Measurements from ENCODE around the gene FKBP2.

The FKBP2 gene

DNA sequence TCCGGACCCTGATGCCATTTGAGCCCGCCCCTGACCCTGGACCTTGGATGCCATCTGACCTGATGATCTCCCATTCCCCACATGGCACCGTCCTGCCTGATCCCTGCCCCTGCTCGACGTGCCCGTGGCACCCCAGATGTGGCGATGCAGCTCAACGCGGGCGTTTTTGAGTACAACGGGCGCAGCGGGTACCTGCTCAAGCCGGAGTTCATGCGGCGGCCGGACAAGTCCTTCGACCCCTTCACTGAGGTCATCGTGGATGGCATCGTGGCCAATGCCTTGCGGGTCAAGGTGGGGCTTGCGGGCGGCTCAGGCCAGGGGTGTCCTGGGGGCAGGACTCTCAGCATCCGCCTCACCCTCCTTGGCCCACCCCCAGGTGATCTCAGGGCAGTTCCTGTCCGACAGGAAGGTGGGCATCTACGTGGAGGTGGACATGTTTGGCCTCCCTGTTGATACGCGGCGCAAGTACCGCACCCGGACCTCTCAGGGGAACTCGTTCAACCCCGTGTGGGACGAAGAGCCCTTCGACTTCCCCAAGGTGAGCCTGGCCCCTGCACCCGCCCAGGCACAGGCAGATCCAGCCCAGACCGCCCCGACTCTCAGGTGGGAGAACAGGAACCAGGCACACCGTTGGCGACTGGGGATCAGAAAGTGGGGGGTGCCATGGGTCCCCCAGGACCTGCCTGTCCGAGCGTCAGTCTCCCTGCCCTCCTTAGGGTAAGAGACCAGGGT is 21.5 kb downstream of the FKBP2 start:
- DNase-seq (ENCODE audit: low read depth in 1 of 2, low spot score in 1 of 2), result no peak

GRCh38 chr11:64263021-64263946 is 22.4 kb downstream of the FKBP2 start:
- DNase-seq (ENCODE audit: low read depth in 1 of 2, low spot score in 1 of 2), result no peak

DNA sequence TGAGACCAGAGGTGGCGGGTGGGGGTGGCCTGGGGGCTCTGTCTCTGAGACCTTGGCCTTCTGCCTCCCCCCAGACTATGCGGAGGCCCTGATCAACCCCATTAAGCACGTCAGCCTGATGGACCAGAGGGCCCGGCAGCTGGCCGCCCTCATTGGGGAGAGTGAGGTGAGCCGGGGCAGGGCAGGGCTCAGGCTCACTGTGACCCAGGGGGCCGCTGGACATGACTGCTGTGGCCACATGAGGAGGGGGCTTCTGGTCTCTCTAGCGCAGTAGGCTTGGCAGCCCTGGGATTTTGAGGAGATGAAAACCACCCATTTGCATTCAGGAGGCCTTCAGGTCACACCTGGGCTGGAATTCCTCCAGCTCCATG is 23.0 kb downstream of the FKBP2 start:
- no peak for DNase-seq (ENCODE audit: low read depth in 1 of 2, low spot score in 1 of 2)

DNA sequence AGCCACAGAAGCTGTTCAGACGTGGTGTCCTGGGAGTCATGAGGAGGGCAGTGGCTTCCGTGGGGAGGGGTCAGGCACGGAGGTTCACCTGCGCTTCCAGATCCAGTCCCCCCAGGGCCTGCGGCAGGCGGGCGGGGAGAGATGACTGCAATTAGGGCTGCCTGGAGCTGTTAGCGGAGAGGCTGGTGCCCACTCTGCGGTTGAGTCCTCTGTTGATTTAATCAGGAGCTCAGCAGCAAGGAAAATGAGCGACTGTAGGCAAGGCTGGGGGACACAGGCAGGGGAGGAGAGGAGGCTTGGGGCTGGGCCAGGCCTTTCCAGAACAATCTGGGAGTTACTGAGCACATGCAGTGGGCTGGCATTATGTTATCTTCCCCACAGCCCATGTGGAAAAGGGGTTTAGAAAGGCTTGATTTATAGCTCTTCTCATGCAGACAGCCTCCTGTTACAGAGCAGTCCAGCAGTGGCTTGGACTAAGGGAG is 23.5 kb downstream of the FKBP2 start:
- no peak for DNase-seq (ENCODE audit: low read depth in 1 of 2, low spot score in 1 of 2)

- no peak for DNase-seq (ENCODE audit: low read depth in 1 of 2, low spot score in 1 of 2)
These were observed 24.6 kb downstream of the FKBP2 start for GRCh38 chr11:64265176-64266160.

DNA sequence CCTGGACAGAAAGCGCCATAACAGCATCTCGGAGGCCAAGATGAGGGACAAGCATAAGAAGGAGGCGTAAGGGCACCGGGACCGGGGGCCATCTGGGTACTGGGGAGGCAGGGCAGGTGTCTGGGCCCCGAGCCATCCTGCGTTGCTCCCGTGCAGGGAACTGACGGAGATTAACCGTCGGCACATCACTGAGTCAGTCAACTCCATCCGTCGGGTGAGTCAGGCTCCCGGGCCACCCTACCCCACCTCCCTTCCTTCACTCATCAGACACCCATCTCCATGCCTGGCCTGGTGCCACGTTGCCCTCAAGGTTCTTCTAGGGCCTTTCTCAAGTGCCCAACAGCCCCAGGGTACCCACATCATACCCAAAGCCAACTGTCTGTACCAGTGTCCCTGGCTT is 25.4 kb downstream of the FKBP2 start:
- DNase-seq (ENCODE audit: low read depth in 1 of 2, low spot score in 1 of 2), result no peak

GRCh38 chr11:64267207-64267945 is 26.5 kb downstream of the FKBP2 start:
- DNase-seq (ENCODE audit: low read depth in 1 of 2, low spot score in 1 of 2), result no peak

DNA sequence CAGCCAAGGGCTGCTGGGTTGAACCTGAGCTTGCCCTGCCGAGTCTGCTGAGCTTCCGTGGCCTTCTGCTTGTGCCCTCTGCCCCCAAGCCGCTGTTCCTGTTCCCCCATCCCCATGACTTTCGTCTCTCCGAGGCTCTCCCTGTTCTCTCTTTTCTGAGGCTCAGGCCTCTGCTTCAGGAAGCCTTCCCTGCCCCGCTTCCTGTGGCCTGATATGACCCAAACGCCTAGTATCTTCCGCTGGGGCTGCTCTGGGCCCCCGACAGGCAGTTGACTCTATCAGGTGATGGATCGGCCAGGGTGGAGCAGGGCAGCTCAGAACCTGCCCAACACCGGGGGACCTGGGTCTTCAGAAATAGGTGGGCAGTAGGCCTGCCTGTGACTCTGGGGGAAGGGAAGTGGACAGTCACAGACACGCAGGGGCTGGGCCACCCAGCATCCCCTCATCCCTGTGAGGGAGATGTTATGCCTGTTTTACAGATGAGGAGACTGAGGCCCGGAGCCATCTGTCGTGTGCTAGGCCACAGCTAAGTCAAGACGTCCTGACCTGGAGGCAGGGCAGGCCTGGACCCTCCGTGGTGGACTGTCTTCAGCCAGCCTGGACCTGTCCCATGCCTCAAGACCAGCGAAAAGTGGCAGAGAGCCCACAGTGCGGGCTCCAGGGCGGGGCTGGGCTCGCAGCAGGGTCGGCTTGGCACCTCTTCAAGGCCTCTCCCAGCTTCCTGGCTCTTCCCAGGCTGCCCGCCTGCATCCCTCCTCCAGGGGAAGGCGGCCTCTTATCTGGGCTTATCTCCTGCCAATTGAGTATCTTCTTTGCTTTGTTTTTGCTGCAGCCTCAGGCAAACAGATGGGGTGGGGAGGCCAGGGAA is 27.4 kb downstream of the FKBP2 start:
- no peak for DNase-seq (ENCODE audit: low read depth in 1 of 2, low spot score in 1 of 2)

DNA sequence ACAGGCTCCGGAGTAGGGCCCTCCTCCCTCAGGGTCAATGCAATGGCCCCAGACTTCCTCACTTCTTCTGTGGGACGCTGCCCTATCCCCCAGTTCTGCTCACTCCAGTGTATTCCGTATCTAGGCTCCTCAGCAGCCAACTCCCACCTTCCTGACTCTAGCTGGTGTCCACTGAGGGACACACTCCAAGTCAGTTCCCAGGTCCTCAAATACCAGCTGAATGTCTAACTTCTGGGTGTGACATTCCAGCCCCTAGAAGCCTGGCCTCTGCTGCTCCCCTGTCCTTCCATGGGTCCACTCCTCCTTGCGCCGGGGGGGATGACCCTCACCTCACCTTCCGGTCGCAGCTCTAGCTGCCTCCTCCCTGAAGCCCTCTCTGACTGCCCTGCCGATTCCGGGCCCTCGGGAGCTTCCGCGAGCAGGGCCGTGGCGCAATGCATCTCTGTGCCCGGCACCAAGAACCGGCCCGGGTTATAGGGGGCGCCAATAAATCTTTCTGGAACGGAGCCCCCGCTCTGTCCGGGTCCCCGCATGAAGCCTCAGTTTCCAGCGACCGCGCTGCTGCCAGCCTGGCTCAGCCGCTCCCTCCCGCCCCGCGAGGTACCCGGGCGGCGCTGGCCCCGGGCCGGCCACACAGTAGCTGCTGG is 28.1 kb downstream of the FKBP2 start:
- DNase-seq (ENCODE audit: low read depth in 1 of 2, low spot score in 1 of 2), result no peak

DNA sequence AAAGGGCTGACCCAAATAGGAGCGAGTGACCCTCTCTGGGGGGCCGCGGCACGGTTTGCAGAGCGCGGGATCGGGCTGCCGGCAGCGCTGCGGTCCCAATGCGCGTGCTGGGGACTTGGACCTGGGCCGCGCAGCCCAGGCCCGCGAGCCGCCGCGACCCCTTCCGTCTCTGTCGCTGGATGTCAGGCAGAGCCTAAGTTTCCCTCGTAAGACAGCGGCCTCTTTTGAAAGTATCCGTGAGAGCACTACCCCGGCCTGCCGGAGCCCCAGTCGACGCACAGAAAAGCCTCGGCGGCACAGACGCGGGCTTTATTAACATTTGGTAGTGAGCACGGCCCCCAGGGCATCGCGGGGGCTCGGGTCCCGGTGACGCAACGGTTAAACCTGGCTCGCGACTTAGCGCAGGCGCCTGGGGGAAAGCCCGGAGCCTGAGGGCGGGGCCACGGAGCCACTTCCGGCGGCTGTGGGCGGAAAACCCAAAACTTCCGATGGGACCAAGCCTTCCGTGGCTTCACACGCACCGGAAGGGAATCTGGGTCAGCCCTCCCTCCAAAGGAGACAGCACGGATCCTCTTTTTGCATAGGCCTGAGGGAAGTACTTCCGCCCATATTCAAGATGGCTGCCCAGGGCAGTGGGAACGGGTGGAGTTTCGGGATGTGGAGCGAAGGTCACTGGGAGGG is 28.8 kb downstream of the FKBP2 start:
- DNase-seq (ENCODE audit: low read depth in 1 of 2, low spot score in 1 of 2), result peak; percentile 95 to 97

- no peak for DNase-seq (ENCODE audit: low read depth in 1 of 2, low spot score in 1 of 2)
These were observed 34.3 kb downstream of the FKBP2 start for GRCh38 chr11:64275031-64275800.

DNA sequence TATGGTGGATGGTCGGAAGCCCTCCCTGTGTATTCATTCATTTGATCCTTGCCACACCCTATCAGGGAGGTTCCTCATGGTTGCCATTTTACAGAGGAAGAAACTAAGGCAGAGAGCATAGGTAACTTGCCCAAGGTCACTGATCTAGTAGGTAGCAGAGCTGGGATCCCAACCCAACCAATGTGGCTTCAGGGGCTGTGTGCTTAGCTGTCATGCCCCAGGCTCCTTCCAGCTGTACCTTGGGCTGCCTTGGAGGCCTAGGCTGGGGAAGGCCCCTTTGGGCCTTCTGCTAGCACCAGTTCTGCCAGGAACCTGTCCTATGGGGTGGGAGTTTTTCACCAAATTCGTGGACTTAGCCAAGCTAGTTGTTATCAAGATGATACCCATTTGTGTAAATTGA is 34.9 kb downstream of the FKBP2 start:
- no peak for DNase-seq (ENCODE audit: low read depth in 1 of 2, low spot score in 1 of 2)

GRCh38 chr11:64276653-64277431 is 35.9 kb downstream of the FKBP2 start:
- no peak for DNase-seq (ENCODE audit: low read depth in 1 of 2, low spot score in 1 of 2)

DNA sequence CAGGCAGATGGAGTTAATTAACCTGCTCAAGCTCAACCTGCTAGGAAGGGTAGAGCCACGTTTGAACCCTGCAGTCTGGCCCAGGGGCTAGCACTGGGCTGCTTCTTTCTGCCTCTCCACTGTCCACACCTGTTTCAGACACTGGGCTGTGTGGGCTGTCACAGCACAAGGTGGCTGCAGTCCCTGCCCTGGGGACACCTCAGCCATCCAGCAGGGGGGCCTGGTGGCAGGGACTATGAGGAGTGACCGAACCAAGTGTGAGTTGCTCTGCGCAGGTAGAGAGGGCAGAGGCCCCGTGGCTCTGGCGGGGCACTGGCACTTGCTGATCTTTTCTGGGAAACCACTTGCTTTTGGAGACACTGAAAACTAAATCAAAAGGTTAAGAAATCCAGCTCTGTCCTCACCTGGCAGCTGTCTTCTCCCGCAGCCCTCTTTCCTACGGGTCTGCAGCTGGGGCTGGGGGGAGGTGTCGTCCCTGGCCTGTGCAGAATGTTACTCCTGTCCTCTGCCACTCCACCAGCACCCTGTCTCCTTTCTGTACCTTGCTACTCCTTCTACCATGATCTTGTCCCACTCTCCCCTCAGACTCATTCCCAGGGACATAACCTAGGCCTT is 37.8 kb downstream of the FKBP2 start:
- no peak for DNase-seq (ENCODE audit: low read depth in 1 of 2, low spot score in 1 of 2)

GRCh38 chr11:64281957-64282770 is 41.3 kb downstream of the FKBP2 start:
- DNase-seq (ENCODE audit: low read depth in 1 of 2, low spot score in 1 of 2), result no peak

DNA sequence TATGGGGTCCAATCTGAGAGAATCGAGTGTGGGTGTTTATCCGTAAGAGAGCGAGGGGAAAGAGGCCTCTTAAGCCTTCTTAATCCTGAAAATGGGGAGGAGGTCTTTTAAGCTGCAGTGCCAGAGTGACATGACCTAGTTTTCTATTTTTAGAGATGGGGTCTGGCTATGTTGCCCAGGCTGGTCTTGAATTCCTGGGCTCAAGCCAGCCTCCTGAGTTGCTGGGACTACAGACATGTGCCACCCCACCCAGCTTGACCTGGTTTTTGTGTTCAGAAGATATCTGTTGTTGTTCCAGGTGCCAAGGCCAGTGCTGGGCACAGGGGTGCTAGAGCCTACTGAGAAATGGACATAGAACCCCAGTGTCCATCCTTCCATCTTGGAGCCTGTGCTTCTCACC is 42.2 kb downstream of the FKBP2 start:
- no peak for DNase-seq (ENCODE audit: low read depth in 1 of 2, low spot score in 1 of 2)
